GM12878 (cell line): Measurements from ENCODE around the gene EPHB1. TPM values are rescaled to one million over a fixed set of nuclear protein-coding genes. Genes with fewer than 3 reads are reported as not detected.

Source experiments
- ATAC-seq: fragments of 200-7000 bp; cut with Tn5 transposase; 3 replicates; pipeline ENCODE4 v1.9.1; 2020; ENCODE audit warnings: mild to moderate bottlenecking, moderate library complexity
- BruUV-seq: library from RNA; stranded (reverse); fragments of 400-500 nt; replicated peaks from 2 replicates; lab custom pipeline; 2021; lab: Mats Ljungman, UMichigan
- CTCF ChIA-PET: fragments of 300-600 bp; sonication (Branson Sonifier 250); formaldehyde crosslinking; extraction: SDS; loops from one replicate; lab custom pipeline; 2021; ENCODE audit warnings: inconsistent platforms; lab: Yijun Ruan, JAX
- POLR2A ChIA-PET: fragments of 350-600 bp; formaldehyde crosslinking; extraction: SDS; loops from one replicate; lab custom pipeline; 2021; ENCODE audit warnings: inconsistent platforms; lab: Charles Lee
- RAD21 ChIA-PET: fragments of 300-600 bp; sonication (Branson Sonifier 250); formaldehyde crosslinking; loops from one replicate; lab custom pipeline; 2023; ENCODE audit warnings: antibody characterized with exemption; ENCODE audit not compliant: unreplicated experiment; lab: Charles Lee
- SMC1A ChIA-PET: fragments of 300-600 bp; sonication (Branson Sonifier 250); formaldehyde crosslinking; loops from one replicate; lab custom pipeline; 2023; ENCODE audit not compliant: unreplicated experiment, uncharacterized antibody; lab: Charles Lee
- DNase-seq: peaks from one replicate; pipeline ENCODE4 v3.0.0-alpha.2; 2011; ENCODE audit warnings: low read depth, low spot score
- FAIRE-seq: peaks from 3 replicates; lab custom pipeline; 2011; peaks lifted over from hg19 to GRCh38; lab: Jason Lieb, UNC
- H2AFZ ChIP-seq: 2 replicates; pipeline ENCODE4 v1.6.0; 2011; ENCODE audit warnings: low read depth, low read length, control low read depth; ENCODE audit not compliant: control insufficient read depth
- H3K27ac ChIP-seq: 2 replicates; pipeline ENCODE4 v1.5.1; 2011; ENCODE audit warnings: control low read depth; ENCODE audit not compliant: control insufficient read depth, insufficient read depth
- H3K27me3 ChIP-seq, 2 experiments: replicated peaks in 1 of 2; 2 replicates each; pipeline versions ENCODE4 v1.6.0 to v1.6.1; 2011; ENCODE audit warnings: low read length in 1 of 2; ENCODE audit not compliant: control insufficient read depth in 2 of 2, insufficient read depth in 2 of 2
- H3K36me3 ChIP-seq, 2 experiments: 2 replicates each; pipeline ENCODE4 v1.5.1; 2011; ENCODE audit warnings: low read length in 1 of 2; ENCODE audit not compliant: control insufficient read depth in 2 of 2, insufficient read depth in 2 of 2
- H3K4me1 ChIP-seq: 2 replicates; pipeline ENCODE4 v1.6.1; 2011; ENCODE audit warnings: mild to moderate bottlenecking, low read length, moderate library complexity, mixed read lengths; ENCODE audit not compliant: control insufficient read depth, insufficient read depth
- H3K4me2 ChIP-seq: 2 replicates; pipeline ENCODE4 v1.6.0; 2011; ENCODE audit warnings: control low read depth; ENCODE audit not compliant: control insufficient read depth, insufficient read depth
- H3K4me3 ChIP-seq: fragments of 200-600 bp; sonication (generic); 2 replicates; pipeline ENCODE4 v1.5.1; 2016
- H3K79me2 ChIP-seq: 2 replicates; pipeline ENCODE4 v1.6.0; 2011; ENCODE audit warnings: low read length; ENCODE audit not compliant: control insufficient read depth, insufficient read depth
- H3K9ac ChIP-seq: 2 replicates; pipeline ENCODE4 v1.8.0; 2011; ENCODE audit warnings: low read length, control low read depth, mixed read lengths; ENCODE audit not compliant: control insufficient read depth, insufficient read depth
- H3K9me3 ChIP-seq: replicated peaks from 3 replicates; pipeline ENCODE4 v1.5.1; 2011; ENCODE audit warnings: mild to moderate bottlenecking, low read length; ENCODE audit not compliant: control insufficient read depth, insufficient read depth
- H4K20me1 ChIP-seq: 2 replicates; pipeline ENCODE4 v1.6.0; 2011; ENCODE audit not compliant: control insufficient read depth, insufficient read depth
- BRCA1 ChIP-seq: IDR thresholded peaks from 2 replicates; pipeline ENCODE4 v1.6.1; 2011; ENCODE audit warnings: low read depth, low read length, improper control_type of control experiment
- E2F8 ChIP-seq: fragments of 450-650 bp; IDR thresholded peaks from 2 replicates; pipeline ENCODE4 v1.6.1; 2018; ENCODE audit warnings: mild to moderate bottlenecking, low read depth, moderate library complexity; ENCODE audit not compliant: partially characterized antibody
- JUND ChIP-seq: IDR thresholded peaks from 2 replicates; pipeline ENCODE4 v1.6.1; 2012; ENCODE audit warnings: low read depth, mild to moderate bottlenecking, low read length, improper control_type of control experiment, moderate library complexity
- MEF2B ChIP-seq: fragments of 450-650 bp; IDR thresholded peaks from 2 replicates; pipeline ENCODE4 v1.6.1; 2018; ENCODE audit warnings: mild to moderate bottlenecking, moderate library complexity; ENCODE audit not compliant: partially characterized antibody, poor library complexity, severe bottlenecking
- MXI1 ChIP-seq: fragments of 150-350 bp; IDR thresholded peaks from 2 replicates; pipeline ENCODE4 v1.6.1; 2011; ENCODE audit warnings: low read depth, mild to moderate bottlenecking, inconsistent platforms, low read length, improper control_type of control experiment
- POLR2A ChIP-seq: IDR thresholded peaks from 2 replicates; pipeline ENCODE4 v1.6.1; 2011; ENCODE audit warnings: low read depth, mild to moderate bottlenecking, low read length
- RELA ChIP-seq: fragments of 450-650 bp; IDR thresholded peaks from 2 replicates; pipeline ENCODE4 v1.8.0; 2014; ENCODE audit warnings: borderline replicate concordance; ENCODE audit not compliant: partially characterized antibody
- RUNX3 ChIP-seq: IDR thresholded peaks from 2 replicates; pipeline ENCODE4 v1.6.1; 2012; ENCODE audit warnings: low read length, inconsistent platforms
- SKIL ChIP-seq: fragments of 450-650 bp; IDR thresholded peaks from 2 replicates; pipeline ENCODE4 v1.6.1; 2017; ENCODE audit warnings: mild to moderate bottlenecking, low read depth, inconsistent platforms; ENCODE audit not compliant: poor library complexity, severe bottlenecking
- USF1 ChIP-seq: IDR thresholded peaks from 2 replicates; pipeline ENCODE4 v1.6.1; 2011; ENCODE audit warnings: borderline replicate concordance, low read depth, mild to moderate bottlenecking, moderate library complexity, mixed read lengths, low read length; ENCODE audit not compliant: insufficient read depth; ENCODE audit errors: extremely low read length
- ZNF207 ChIP-seq: fragments of 450-650 bp; IDR thresholded peaks from 2 replicates; pipeline ENCODE4 v1.6.1; 2014; ENCODE audit warnings: antibody characterized with exemption, mild to moderate bottlenecking, borderline replicate concordance
- ZNF24 ChIP-seq: fragments of 450-650 bp; IDR thresholded peaks from 2 replicates; pipeline ENCODE4 v1.6.1; 2017; ENCODE audit warnings: antibody characterized with exemption, mild to moderate bottlenecking
- ZNF384 ChIP-seq: IDR thresholded peaks from 2 replicates; pipeline ENCODE4 v1.6.1; 2012; ENCODE audit warnings: low read depth, mild to moderate bottlenecking, low read length, improper control_type of control experiment, borderline replicate concordance
- WGBS: methylation state at CpG from one replicate; pipeline ENCODE4 v1.1.6; 2016; ENCODE audit warnings: low lambda C conversion rate; ENCODE audit not compliant: insufficient replicate concordance, insufficient coverage; ENCODE audit errors: missing lambda C conversion rate; 5-methylcytosine and 5-hydroxymethylcytosine counted together
- in situ Hi-C: fragments of 300-500 bp; cut with MboI; formaldehyde crosslinking; loops from 9 replicates; pipeline ENCODE4 v1.14.3; 2018; ENCODE audit warnings: mixed read lengths
- intact Hi-C: fragments of 100-400 bp; cut with micrococcal nuclease; formaldehyde crosslinking; loops from one replicate; pipeline ENCODE4 v1.14.2; 2022; ENCODE audit not compliant: unreplicated experiment
- polyA plus RNA-seq, 11 experiments: library from polyadenylated mRNA; depleted of rRNA in 4 of 11; unstranded in 6 of 11; stranded (reverse) in 5 of 11; fragments of >200 nt; fragmentation: Nextera tagmentation in 4 of 11; fragmentation: Illumina TruSeq in 1 of 11; extraction: Ambion mirVana in 4 of 11; extraction: Trizol in 1 of 11; gene quantifications; 1 replicate in 1 of 11; 2 replicates in 10 of 11; pipeline versions ENCODE4 v1.2.1 to v1.2.3, GENCODE V29; 2011 to 2016; ENCODE audit warnings: inconsistent platforms in 2 of 11, missing spikeins in 2 of 11, low read depth in 1 of 11
- total RNA-seq, 4 experiments: library from RNA; depleted of rRNA in 3 of 4; stranded (reverse); fragments of >200 nt in 3 of 4; fragmentation: Illumina TruSeq in 1 of 4; extraction: Trizol in 1 of 4; gene quantifications; 2 replicates each; pipeline versions ENCODE4 v1.2.1 to v1.2.3, GENCODE V29; 2013 to 2021

Gene EPHB1
- total and polyA plus RNA-seq, 10 of the 15 experiments (the other 5 are each of a cell fraction or from before 2014, with no cell fraction given) = 0.33 to 23.8 (median 1.2) TPM

GRCh38 chr3:134883697-134884385 is 88.8 kb downstream of the EPHB1 start:
- FAIRE-seq (no peak), DNase-seq (no peak), ATAC-seq (no peak)
- H3K4me2 ChIP-seq = no peak overlapping the region
- H3K9ac ChIP-seq = no peak overlapping the region
- ChIA-PET RAD21 (no interaction called here), SMC1A (interaction anchor here (1.5 to 9.1 kb wide), 3 partner anchors 20 to 43 kb away, joined by 3 to 97 read pairs (median 6); no protein-coding TSS in a partner anchor), CTCF (interaction anchor here (0.6 to 8.1 kb wide), 2 partner anchors 20 to 89 kb away, joined by 3 to 58 read pairs; no protein-coding TSS in a partner anchor), POLR2A (no interaction called here)
- intact Hi-C loops = no loop called here
- H2AFZ ChIP-seq = no peak overlapping the region
- no peak overlapping the region for H3K4me3 ChIP-seq
- H3K9me3 ChIP-seq = no peaks in the 10 kb centered on the region
- H3K36me3 ChIP-seq = no peaks in the 10 kb centered on the region
- TF ChIP-seq ZNF384 = no peak
- no peak for TF ChIP-seq MEF2B
- TF ChIP-seq SKIL = no peak
- TF ChIP-seq E2F8 = no peak
- TF ChIP-seq MXI1 = no peak
- no peak for TF ChIP-seq USF1
- no peak for TF ChIP-seq JUND
- no peak for TF ChIP-seq POLR2A
- no peak for TF ChIP-seq ZNF24
- TF ChIP-seq ZNF207 = no peak
- no peak for TF ChIP-seq BRCA1
- no peak for TF ChIP-seq RUNX3
- TF ChIP-seq RELA = no peak
- no TSS peak for BruUV-seq
- peaks cover 29% of the 10 kb centered on the region for H3K4me1 ChIP-seq
- H3K79me2 ChIP-seq = peaks cover 13% of the 10 kb centered on the region
- H3K27me3 ChIP-seq = no peaks in the 10 kb centered on the region
- H3K27ac ChIP-seq = no peak overlapping the region
- H4K20me1 ChIP-seq = no peaks in the 10 kb centered on the region
- in situ Hi-C loops = no loop called here
- WGBS = 65% methylated on average over 5 of the region's 5 CpGs
